Measurements from ENCODE around the gene PCDH9.
A peak's percentile ranks its signal among the peaks of the same experiment; 100 is the strongest.

PCDH9 gene

DNA sequence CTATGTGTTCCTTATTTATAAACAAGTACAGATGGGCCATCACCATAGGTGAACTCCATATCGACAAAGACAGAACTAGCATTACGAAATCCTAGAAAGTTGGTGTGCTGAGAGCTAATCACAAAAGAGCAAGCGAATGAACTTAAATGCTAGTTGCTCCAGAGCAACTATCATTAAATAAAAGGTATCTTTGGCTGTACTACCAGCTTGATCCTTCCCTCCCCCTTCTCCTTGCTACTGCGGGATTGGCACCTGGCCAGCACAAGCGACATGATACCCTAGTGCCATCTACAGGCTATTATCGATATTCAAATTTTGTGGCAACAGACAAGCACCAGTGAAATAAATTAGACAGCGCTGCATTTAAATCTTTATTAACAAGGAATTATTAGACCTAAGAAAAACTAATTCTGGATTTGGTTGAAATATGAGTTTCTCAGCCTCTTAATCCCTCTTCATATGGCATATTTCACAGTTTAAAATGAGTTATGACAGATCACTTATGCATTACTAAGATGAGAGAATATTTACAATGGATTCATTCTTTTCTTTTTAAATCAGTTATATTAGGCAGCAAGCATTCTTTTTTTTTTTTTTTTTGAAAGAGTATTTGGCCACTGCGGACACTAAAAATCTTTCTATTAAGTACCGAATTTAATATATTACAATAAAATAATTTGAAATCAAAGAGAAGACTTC lies 5.8 kb downstream of the PCDH9 start:
- DNase-seq (ENCODE audit: low read depth in 2 of 2): peak; percentile 59 to 62

DNA sequence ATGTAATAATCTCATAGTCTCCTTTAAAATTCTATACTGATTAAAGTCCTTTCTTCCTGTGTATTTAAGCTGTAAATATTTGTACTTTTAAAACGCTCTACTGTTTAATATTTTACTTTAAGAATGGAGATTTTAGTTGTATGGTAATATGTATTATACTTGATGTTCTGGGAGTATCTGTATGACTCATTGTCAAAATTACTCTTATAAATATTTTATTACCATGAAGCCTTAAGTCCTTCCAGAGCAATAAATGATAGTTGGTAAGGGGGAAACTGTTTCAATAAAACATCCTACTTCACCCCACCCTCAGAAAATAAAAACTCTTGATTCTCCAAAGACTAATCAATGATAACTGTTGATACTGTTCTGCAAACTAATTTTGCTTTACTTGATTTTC lies 6.4 kb downstream of the PCDH9 start:
- no peak for DNase-seq (ENCODE audit: low read depth in 2 of 2)

DNA sequence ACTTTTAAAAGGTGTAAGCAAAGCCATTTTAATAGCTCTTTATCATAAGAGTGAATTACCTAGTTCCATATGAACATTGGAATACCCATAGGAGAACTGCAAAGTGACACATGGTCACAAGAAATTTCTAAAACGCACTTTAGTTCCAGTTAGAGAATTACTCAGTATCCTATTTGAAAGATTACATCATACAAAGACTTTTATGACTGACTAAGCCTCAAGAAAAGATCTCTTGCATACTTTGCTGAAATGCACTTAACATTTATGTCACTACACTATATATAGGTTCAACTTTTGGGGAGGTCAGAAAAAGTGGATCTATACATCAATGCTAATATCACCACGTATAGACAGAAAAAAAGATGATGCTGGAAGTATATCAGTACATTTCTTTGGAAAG lies 7.1 kb downstream of the PCDH9 start:
- peak; percentile 14 to 21 for DNase-seq (ENCODE audit: low read depth in 2 of 2)

DNA sequence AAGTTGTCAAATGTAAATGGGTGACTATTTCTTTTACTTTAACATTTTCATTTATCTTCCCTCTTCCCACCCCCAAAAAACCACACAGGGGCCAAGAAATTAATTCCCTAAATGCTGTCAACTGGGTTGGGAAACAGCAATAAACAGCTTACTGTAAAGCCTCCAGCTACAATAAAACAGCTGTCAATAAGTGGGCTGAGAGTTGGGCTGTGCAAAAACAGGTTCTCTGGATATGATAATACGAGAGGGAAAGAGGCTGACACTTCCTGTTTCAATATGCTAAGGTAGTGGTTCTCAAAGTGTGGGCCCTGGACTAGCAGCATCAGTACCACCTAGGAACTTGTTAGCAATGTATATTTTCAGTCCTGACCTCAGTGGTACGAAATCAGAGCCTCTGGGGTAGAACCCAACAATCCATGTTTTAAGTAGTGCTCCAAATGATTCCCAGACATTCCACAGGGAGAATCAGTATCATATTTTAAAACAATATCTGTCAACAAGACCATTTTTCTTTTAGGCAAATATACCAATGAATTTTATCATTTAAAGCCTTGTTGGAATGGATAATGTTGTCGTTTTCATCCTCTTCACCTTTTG lies 8.4 kb downstream of the PCDH9 start:
- DNase-seq (ENCODE audit: low read depth in 2 of 2): no peak

DNA sequence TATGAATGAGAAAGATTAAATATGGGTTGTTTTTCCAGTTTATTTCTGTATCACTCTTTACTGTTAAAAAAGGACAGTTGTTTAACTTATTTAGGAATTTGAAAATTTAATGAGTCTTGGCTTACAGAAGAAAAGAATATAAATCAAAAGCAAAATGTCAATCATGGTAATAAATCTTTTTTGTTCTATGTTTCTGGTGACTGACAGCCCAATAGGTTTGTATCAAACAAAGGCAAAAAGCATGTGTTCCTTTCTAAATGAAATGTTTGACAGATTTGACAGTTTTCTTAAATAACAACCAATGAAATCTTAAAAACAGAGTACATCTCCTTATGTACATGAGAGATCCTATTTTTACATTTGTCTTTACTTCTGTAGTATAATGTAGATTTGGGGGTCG lies 11.0 kb downstream of the PCDH9 start:
- no peak for DNase-seq (ENCODE audit: low read depth in 2 of 2)

DNA sequence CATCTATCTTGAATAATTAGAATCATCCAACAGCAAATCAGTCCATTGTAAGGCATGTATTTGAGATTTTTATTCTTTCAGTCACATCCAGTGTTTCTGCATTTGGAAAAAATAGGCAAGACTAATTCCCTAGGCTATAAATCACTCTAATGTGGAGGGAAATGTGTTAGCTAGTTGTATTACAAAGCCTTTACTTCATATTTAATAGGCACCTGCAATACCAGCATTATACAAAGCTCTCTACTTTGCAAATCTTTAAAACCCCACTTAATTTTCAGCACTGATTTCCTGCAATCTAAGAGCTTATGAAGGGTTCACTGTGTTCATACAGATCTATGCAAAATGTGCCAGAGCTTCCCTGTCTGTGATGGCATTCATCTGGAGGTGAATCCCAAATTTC lies 12.3 kb downstream of the PCDH9 start:
- DNase-seq (ENCODE audit: low read depth in 2 of 2): no peak

DNA sequence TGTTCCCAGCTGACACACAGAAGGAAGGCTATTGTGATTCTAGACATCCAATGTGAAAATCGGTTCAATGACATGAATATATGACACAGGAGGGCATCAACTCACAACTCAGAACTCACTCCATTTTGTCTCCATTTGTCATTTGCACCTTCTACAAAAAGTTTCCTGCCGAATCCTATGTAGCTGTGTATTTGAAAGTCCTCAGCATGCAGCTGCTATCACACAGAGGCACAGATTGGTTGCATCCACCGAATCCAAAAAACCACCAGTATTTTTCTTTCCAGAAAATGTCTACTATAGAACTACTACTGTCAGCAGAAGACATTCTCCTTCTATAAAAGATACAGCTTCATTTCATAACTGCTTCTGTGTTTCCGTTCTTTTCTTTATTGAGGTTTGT lies 13.3 kb downstream of the PCDH9 start:
- no peak for DNase-seq (ENCODE audit: low read depth in 2 of 2)

DNA sequence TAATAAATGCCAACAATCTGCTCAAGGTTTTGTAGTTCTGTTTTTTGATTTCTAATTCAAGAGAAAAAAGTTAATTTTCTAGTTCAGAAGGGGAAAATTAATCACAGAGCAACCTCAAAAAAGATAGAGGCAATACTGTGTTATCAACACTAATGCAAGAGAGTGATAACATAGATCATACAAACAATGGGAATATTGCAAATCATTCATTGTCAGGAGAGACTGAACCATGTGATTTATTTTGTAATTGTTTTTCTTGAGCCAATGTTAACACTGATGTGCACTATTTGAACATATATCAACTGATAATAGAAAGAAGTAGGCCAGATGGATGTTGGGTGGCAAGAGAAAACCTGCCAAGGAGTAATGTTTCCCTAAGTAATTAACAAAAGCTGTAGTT lies 19.9 kb downstream of the PCDH9 start:
- DNase-seq (ENCODE audit: low read depth in 2 of 2): no peak

DNA sequence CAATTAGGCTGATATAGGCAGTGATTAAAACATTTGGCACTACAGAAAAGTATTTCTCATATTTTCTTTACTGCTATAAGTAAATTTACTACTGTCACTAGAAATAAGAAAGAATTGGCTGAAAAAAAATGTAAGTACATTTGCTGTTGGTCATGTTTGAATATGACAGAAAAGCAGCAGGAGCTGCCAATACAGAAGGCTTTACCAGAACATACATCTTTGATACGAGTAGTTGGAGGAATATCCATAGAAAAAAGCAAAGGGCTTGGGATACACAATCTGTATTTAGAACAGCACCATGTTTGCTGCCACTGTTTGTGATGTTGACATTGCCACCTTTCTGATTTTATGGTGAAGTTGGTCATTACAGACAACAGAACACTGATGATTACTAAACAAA lies 21.6 kb downstream of the PCDH9 start:
- DNase-seq (ENCODE audit: low read depth in 2 of 2): no peak

DNA sequence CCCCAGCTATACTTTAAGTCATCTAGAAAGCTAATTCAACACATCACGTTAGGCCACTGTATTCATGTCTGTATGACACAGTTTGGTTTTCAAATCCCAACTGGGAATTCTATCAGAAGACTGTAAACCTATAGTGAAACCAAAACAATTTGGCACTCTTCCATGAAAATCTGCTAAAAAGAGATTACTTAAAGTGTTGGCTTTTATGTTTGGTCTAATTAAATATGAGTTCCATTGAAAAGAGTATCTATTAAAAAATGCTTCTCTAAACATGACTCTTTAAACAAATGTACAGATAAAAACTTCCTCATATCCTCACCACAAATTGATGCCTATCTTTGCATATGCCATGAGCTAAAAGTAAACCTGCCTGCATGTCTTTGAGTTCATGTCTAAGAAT lies 25.4 kb downstream of the PCDH9 start:
- DNase-seq (ENCODE audit: low read depth in 2 of 2): no peak

DNA sequence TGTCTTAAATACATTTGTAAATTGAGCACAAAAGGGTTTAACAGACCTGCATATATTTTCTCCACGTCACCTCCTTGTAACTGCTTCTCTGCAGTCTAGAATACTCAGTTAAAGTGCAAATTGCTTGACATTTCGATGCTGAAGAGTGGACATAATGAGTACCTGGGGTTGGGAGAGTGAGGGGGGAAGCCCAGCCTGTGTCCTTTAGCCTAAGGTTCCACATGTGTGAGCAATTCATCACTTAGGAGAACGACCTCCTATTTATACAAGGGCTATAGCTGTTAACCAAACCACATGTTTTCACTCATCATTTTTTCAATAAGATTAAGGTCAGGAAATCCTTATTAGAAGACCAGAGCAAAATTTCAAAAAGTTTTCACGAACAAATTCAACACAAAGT lies 29.5 kb downstream of the PCDH9 start:
- DNase-seq (ENCODE audit: low read depth in 2 of 2): no peak

DNA sequence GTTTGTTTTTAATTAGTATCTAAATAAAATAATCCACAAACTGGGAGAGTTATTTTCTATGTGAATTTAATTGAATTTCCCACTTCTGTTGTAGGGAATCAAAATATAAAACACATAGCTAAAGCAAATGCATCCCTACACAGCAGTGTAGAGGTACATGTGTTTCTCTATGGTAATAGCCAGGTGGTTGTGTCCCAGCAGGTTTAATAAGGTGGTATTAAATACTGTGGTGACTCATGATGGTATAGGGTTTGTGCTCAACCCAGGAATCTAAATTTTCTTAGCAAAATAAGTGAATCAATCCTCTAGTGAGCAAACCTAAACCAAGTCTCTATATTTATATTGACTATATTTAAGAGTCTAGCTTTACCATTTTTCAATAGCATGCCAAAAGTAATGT lies 30.0 kb downstream of the PCDH9 start:
- no peak for DNase-seq (ENCODE audit: low read depth in 2 of 2)

DNA sequence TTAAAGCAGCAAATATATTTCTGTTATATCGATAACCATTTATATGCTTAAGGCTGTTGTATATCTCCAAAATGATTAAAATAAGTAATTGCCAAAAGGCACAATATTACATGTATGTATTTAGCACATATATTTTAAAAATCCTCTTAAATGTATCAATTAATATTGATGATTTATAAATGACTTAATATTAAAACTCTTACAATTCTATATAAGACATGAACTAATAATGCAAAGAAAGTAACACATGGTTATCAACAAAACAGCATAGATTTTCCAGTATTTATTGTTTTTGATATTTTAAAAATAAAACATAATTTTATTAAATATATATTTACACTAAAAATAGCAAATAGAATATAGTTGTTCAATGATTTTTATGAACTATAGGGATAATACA lies 32.4 kb downstream of the PCDH9 start:
- no peak for DNase-seq (ENCODE audit: low read depth in 2 of 2)

DNA sequence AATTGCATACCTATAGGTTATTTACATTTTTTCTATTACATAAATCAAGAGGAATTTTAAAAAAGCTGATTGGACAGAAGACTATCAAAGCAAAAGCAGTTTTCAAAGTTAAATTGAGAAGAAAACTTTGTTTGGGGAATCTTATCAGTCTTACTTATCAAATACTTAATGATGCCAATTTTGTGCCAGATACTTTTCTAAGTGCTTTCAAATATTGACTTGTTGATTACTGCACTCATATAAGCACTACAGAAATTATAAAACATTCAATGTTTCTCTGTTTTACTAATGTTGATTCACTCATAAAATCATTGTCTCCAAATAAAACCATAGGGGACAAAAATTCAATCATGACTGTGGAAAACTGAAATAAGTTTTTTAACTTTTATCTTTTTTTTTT lies 36.2 kb downstream of the PCDH9 start:
- no peak for DNase-seq (ENCODE audit: low read depth in 2 of 2)

DNA sequence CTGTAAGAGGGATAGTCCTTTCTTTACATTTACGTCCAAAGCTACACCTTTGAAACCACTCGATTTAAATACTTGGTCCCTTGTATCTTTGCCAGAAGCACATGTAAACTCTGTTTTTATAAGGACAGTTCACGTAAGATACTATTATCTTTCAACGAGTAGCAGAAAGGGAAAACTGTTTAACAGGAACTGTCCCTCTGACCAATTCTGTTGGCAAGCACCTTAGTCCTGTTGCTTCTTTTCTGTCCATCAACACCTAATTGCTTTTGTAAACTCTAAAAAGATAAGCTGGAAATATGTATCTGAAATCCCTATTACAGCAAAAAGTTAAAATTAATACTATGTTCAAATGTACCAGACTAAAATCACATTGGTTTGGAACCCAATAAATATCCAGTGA lies 37.4 kb downstream of the PCDH9 start:
- no peak for DNase-seq (ENCODE audit: low read depth in 2 of 2)

DNA sequence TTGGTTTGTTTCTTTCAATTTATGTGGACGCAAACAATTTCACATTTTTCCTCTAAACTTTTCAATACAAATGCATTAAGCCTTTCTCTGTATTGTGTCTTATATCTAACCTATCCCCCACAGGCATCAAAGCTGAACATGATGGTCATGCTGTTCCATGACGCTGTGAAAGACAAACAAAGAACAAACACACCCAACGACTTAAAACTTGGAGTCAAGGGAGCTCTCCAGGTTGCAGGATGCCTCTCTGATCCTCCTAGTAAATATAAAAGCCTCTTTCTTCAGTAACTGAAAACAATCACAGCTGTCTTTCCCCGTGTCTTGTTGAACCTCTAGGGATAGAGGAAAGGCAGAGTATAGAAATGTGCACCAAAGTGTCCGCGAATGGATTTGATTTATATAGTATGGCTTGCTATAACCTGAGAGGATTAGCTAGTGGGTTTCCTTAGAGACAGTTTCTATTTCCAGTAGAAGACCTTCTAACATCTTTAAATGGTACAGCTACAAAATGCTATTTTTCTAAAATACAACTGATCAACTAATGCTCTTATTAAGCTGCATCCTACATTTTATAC lies 43.1 kb downstream of the PCDH9 start:
- DNase-seq (ENCODE audit: low read depth in 2 of 2): no peak

DNA sequence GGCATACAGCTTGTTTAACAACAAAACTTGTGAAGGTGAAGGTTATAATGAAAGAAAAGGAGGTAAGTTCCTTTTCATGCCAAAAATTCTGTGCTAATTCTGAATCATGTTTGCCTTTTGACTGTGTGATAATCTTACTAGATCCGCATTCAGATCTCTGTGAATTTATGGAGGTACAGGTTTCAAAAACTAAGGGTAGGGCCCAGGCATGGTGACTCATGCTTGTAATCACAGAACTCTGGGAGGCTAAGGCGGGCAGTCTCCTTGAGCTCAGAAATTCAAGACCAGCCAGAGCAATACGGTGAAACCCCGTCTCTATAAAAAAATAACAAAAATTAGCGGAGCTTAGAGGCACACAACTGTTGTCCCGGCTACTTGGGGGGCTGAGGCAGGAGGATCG lies 45.9 kb downstream of the PCDH9 start:
- DNase-seq (ENCODE audit: low read depth in 2 of 2): no peak

DNA sequence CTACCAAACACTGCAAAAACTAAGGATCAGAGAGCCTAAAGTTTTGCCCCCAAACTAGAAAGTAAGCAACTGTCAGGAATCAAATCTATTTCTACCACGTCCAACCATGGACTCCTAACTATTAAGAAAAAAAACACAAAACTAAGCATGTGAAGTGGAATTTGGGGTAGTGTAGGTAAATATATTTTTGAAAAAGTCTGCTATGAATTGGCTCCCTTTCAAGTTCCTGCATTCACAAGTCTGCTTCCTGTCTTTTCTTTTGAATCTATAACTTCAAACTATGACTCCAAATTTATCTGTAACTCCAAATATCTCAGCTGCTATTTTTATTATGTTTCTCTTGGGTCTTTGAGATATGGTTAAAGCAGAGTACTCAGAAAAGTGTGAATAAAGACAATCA lies 47.0 kb downstream of the PCDH9 start:
- no peak for DNase-seq (ENCODE audit: low read depth in 2 of 2)

DNA sequence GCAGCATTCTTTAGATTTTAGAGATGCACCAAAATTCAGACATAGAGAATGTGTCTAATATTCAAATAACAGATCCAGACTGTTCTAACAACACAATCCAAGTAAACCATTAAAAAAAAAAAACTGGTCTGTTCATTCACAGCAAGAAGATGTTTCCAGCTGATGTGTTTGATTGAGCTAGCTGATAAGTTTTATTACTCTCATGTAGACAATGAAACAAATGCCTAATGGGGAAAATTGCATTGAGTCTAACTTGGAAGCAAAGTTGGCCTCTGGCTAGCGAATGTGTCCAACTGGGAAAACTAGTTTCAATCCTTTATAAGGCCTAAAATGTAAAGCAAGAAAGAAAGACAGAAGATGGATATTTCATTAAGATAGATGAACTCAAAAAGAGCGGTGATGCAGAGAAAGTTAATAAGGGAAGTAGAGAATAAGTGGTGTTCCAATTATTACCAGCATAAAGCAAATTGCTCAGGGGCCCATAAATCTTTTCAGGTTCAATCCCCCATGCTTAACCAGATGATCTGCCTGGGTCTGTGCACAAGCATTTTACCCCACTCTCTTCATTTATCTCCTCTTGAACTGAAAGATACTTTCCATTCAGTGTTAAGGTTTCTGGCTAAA lies 54.2 kb downstream of the PCDH9 start:
- no peak for DNase-seq (ENCODE audit: low read depth in 2 of 2)

DNA sequence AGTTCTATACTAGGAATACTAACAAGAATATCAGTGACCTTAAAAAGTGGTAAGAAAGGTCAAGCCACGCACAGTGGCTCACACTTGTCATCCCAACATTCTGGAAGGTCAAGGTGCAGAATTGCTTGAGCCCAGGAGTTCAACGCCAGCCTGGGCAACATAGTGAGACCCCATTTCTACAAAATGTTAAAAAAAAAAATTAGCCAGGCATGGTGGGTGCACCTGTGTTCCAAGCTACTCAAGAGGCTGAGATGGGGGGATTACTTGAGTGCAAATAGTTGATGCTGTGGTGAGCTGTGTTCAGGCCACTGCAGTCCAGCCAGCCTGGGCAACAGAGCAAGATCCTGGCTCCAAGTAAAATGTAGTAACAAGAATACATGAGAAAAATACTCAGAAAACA lies 61.8 kb downstream of the PCDH9 start:
- no peak for DNase-seq (ENCODE audit: low read depth in 2 of 2)

DNA sequence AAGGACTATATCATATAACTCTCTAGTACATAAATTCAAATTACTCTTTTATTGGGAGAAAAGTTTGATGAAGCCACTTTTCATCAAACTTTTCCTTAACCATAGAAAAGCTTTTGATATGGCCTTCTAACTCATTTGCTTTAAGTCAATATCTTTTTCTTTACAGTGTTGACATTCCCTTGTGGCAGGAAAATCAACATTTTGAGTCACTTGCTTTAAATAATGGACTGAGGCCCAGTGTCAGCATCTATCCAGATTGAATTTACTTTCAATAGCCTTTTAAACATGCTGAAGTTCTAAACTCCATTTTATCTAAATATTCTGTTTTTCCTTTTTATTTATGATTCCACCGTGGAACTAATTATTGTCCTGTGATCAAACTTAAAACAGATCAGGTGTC lies 62.7 kb downstream of the PCDH9 start:
- DNase-seq (ENCODE audit: low read depth in 2 of 2): no peak

DNA sequence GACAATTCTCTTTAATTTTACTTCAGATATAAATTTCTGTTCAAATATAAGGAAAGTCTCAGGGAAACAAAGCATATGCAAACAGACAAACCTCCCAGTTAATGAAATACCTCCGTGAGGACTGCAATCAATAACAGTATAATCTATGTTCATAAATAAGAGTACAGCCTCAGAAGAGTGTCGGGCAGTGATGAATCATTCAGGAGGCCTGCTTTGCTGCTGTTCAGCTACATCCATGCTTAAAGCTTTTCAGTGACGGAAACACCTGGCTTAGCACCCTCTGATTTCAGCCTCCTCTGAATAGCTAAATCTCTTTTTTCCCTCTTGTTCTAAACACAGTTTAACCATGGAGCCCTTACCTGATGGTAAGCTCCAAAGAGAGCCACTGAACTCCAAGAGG lies 69.0 kb downstream of the PCDH9 start:
- DNase-seq (ENCODE audit: low read depth in 2 of 2): no peak

DNA sequence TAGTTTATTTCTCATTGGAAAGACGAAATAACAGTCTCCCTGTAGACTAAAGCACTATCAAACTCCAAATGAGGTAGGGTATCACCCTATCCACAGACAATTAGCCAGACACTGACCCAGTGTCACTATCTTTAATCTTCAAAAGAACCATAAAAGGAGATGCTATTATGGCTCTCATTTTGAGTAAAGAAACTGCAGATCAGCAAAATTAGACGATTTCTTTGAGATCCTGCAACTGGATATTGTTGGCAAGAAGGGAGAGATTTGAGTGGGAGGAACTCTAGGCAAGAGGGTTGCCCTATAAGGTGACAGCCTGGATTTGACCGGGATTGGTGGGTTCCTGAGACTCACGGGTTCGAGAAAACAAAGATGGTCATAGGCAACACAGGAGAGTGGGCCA lies 71.2 kb downstream of the PCDH9 start:
- no peak for DNase-seq (ENCODE audit: low read depth in 2 of 2)

All from fibroblast of skin of left quadriceps (primary cell).